Ishikawa (cell line): Measurements from ENCODE around the gene RPL27.

Source experiments
- CEBPB ChIP-seq: IDR thresholded peaks from 2 replicates; pipeline ENCODE4 v1.6.1; 2012
- EGR1 ChIP-seq: IDR thresholded peaks from 2 replicates; pipeline ENCODE4 v1.6.1; 2012
- EP300 ChIP-seq: IDR thresholded peaks from 2 replicates; pipeline ENCODE4 v1.6.1; 2012; ENCODE audit warnings: borderline replicate concordance
- FOXM1 ChIP-seq: IDR thresholded peaks from 2 replicates; pipeline ENCODE4 v1.6.1; 2012; ENCODE audit warnings: low read depth, borderline replicate concordance
- NFIC ChIP-seq: IDR thresholded peaks from 2 replicates; pipeline ENCODE4 v1.6.1; 2012
- RAD21 ChIP-seq: IDR thresholded peaks from 2 replicates; pipeline ENCODE4 v1.6.1; 2012; ENCODE audit warnings: low read depth
- TAF1 ChIP-seq: IDR thresholded peaks from 2 replicates; pipeline ENCODE4 v1.6.1; 2012; ENCODE audit warnings: low read depth, mild to moderate bottlenecking
- TCF12 ChIP-seq: IDR thresholded peaks from 2 replicates; pipeline ENCODE4 v1.6.1; 2012; ENCODE audit warnings: low read depth
- TEAD4 ChIP-seq: IDR thresholded peaks from 2 replicates; pipeline ENCODE4 v1.6.1; 2012
- YY1 ChIP-seq: IDR thresholded peaks from 2 replicates; pipeline ENCODE4 v1.6.1; 2012; ENCODE audit warnings: low read depth
- ZBTB7A ChIP-seq: IDR thresholded peaks from 2 replicates; pipeline ENCODE4 v1.6.1; 2012; ENCODE audit warnings: low read depth
- TF ChIP-seq, protein P1 (sequence below): IDR thresholded peaks from 2 replicates; pipeline ENCODE4 v1.6.1; 2012
- TF ChIP-seq, protein P2 (sequence below): IDR thresholded peaks from 2 replicates; pipeline ENCODE4 v1.6.1; 2012
- TF ChIP-seq, protein P3 (sequence below): IDR thresholded peaks from 2 replicates; pipeline ENCODE4 v1.6.1; 2012; ENCODE audit warnings: low read depth, mild to moderate bottlenecking

DNA sequence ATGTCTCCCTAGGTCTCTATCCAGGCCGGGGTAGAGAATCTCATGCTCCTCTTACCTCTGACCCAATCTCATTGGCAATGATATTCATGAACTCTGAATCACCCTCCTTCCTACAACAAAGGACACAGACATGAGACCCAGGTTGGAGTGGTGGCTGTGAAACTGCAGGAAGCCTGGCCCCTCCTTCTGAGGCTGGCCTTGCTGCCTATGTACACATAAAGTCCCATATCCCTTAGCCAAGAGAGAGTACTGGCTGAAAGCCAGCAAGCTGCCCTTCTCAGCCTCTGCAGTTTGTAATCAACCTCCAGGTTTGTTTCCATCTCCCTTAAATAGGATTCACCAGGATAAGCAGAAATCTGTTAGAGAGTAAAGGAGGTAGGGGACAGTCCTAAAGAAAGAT lies 44.5 kb upstream of the RPL27 start:
- TF ChIP-seq TAF1: no peak
- TF ChIP-seq, protein P1, sequence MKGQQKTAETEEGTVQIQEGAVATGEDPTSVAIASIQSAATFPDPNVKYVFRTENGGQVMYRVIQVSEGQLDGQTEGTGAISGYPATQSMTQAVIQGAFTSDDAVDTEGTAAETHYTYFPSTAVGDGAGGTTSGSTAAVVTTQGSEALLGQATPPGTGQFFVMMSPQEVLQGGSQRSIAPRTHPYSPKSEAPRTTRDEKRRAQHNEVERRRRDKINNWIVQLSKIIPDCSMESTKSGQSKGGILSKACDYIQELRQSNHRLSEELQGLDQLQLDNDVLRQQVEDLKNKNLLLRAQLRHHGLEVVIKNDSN: no peak
- no peak for TF ChIP-seq YY1
- no peak for TF ChIP-seq EP300
- TF ChIP-seq EGR1: no peak
- no peak for TF ChIP-seq FOXM1
- no peak for TF ChIP-seq RAD21
- TF ChIP-seq, protein P2, sequence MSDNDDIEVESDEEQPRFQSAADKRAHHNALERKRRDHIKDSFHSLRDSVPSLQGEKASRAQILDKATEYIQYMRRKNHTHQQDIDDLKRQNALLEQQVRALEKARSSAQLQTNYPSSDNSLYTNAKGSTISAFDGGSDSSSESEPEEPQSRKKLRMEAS: no peak
- TF ChIP-seq, protein P3, sequence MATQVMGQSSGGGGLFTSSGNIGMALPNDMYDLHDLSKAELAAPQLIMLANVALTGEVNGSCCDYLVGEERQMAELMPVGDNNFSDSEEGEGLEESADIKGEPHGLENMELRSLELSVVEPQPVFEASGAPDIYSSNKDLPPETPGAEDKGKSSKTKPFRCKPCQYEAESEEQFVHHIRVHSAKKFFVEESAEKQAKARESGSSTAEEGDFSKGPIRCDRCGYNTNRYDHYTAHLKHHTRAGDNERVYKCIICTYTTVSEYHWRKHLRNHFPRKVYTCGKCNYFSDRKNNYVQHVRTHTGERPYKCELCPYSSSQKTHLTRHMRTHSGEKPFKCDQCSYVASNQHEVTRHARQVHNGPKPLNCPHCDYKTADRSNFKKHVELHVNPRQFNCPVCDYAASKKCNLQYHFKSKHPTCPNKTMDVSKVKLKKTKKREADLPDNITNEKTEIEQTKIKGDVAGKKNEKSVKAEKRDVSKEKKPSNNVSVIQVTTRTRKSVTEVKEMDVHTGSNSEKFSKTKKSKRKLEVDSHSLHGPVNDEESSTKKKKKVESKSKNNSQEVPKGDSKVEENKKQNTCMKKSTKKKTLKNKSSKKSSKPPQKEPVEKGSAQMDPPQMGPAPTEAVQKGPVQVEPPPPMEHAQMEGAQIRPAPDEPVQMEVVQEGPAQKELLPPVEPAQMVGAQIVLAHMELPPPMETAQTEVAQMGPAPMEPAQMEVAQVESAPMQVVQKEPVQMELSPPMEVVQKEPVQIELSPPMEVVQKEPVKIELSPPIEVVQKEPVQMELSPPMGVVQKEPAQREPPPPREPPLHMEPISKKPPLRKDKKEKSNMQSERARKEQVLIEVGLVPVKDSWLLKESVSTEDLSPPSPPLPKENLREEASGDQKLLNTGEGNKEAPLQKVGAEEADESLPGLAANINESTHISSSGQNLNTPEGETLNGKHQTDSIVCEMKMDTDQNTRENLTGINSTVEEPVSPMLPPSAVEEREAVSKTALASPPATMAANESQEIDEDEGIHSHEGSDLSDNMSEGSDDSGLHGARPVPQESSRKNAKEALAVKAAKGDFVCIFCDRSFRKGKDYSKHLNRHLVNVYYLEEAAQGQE: no peak
- TF ChIP-seq NFIC: no peak
- TF ChIP-seq CEBPB: no peak
- no peak for TF ChIP-seq TCF12
- no peak for TF ChIP-seq TEAD4
- no peak for TF ChIP-seq ZBTB7A
